Measurements from ENCODE around the gene COL20A1. TPM values are rescaled to one million over a fixed set of nuclear protein-coding genes. Genes with fewer than 3 reads are reported as not detected.
"Not testable (repeated sequence)": the region's sequence is repeated elsewhere in the genome, so short reads cannot be mapped to it uniquely, and the experiment has no call there.

Gene COL20A1
- total RNA-seq, 1 donor from 2014 or later, result 0.25 TPM

- Mint-ChIP-seq H3K9me3 (no peaks in the 10 kb centered on the region), H3K27ac (no peak overlapping the region), H3K4me1 (peaks cover 10% of the 10 kb centered on the region), H3K36me3 (no peaks in the 10 kb centered on the region), H3K27me3 (ENCODE audit: low read depth) (peaks cover 21% of the 10 kb centered on the region), H3K4me3 (no peak overlapping the region)
- TF ChIP-seq, protein P1, sequence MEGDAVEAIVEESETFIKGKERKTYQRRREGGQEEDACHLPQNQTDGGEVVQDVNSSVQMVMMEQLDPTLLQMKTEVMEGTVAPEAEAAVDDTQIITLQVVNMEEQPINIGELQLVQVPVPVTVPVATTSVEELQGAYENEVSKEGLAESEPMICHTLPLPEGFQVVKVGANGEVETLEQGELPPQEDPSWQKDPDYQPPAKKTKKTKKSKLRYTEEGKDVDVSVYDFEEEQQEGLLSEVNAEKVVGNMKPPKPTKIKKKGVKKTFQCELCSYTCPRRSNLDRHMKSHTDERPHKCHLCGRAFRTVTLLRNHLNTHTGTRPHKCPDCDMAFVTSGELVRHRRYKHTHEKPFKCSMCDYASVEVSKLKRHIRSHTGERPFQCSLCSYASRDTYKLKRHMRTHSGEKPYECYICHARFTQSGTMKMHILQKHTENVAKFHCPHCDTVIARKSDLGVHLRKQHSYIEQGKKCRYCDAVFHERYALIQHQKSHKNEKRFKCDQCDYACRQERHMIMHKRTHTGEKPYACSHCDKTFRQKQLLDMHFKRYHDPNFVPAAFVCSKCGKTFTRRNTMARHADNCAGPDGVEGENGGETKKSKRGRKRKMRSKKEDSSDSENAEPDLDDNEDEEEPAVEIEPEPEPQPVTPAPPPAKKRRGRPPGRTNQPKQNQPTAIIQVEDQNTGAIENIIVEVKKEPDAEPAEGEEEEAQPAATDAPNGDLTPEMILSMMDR (IDR thresholded peaks at IDR 0.05; ENCODE audit: unreplicated experiment), result no peak
- DNase-seq (ENCODE audit: low spot score in 2 of 2, unreplicated experiment in 2 of 2), result no peak
Observed at GRCh38 chr20:63379296-63379695, 86.3 kb downstream of the COL20A1 start.

GRCh38 chr20:63379872-63380271, 86.9 kb downstream of the COL20A1 start:
- H3K27ac Mint-ChIP-seq; DNase-seq (ENCODE audit: low spot score in 2 of 2, unreplicated experiment in 2 of 2); H3K36me3 Mint-ChIP-seq; H3K4me3 Mint-ChIP-seq; H3K9me3 Mint-ChIP-seq: not testable (repeated sequence)
- H3K4me1 Mint-ChIP-seq, result peaks cover 10% of the 10 kb centered on the region
- H3K27me3 Mint-ChIP-seq (ENCODE audit: low read depth), result peaks cover 20% of the 10 kb centered on the region

DNA sequence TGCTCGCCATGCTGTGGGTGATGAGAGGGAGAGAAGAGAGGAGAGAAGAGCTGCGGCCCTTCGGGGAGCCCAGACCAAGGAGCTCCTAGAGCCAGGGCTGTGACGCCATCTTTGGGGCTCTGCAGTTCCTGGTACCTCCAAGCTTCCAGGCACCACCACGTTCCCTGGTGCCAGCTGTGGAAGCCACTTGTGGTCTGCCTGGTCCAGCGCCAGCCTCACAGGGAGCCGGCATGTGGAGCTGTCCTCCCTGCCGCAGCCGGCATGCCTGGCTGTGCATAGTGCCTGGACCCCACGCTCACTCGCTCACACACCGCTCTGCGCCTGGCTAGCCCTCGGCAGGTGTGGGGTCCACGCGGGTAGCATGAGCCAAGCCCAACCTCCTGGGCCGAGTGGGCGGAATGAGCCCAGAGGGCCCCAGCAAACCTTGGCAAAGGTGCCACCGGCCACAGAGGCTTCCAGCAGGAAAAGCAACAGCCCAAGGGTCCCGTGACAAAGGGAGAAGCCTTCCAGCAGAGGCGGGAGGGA, 87.4 kb downstream of the COL20A1 start:
- Mint-ChIP-seq H3K36me3 (no peaks in the 10 kb centered on the region), H3K27ac (no peak overlapping the region), H3K4me1 (peaks cover 10% of the 10 kb centered on the region), H3K27me3 (ENCODE audit: low read depth) (peaks cover 21% of the 10 kb centered on the region), H3K9me3 (peaks cover 3% of the 10 kb centered on the region), H3K4me3 (no peak overlapping the region)
- TF ChIP-seq, protein P1 (IDR thresholded peaks at IDR 0.05; ENCODE audit: unreplicated experiment), result no peak
- no peak for DNase-seq (ENCODE audit: low spot score in 2 of 2, unreplicated experiment in 2 of 2)

GRCh38 chr20:63381781-63382431, 88.9 kb downstream of the COL20A1 start:
- Mint-ChIP-seq H3K27me3 (ENCODE audit: low read depth) (peaks cover 18% of the 10 kb centered on the region), H3K36me3 (no peaks in the 10 kb centered on the region), H3K27ac (no peak overlapping the region), H3K9me3 (peaks cover 16% of the 10 kb centered on the region), H3K4me3 (no peak overlapping the region), H3K4me1 (peaks cover 10% of the 10 kb centered on the region)
- TF ChIP-seq, protein P1 (IDR thresholded peaks at IDR 0.05; ENCODE audit: unreplicated experiment), result peak; percentile 97
- peak in 1 of 2 experiments; percentile 79 for DNase-seq (ENCODE audit: low spot score in 2 of 2, unreplicated experiment in 2 of 2)

- DNase-seq (ENCODE audit: low spot score in 2 of 2, unreplicated experiment in 2 of 2), result no peak
- H3K27ac Mint-ChIP-seq, result no peak overlapping the region
- H3K9me3 Mint-ChIP-seq, result peaks cover 22% of the 10 kb centered on the region
- peaks cover 4% of the 10 kb centered on the region for H3K4me1 Mint-ChIP-seq
- H3K4me3 Mint-ChIP-seq, result no peak overlapping the region
- H3K27me3 Mint-ChIP-seq (ENCODE audit: low read depth), result peaks cover 14% of the 10 kb centered on the region
- TF ChIP-seq, protein P1 (IDR thresholded peaks at IDR 0.05; ENCODE audit: unreplicated experiment), result no peak
- H3K36me3 Mint-ChIP-seq, result no peaks in the 10 kb centered on the region
Observed at GRCh38 chr20:63382551-63383300, 89.7 kb downstream of the COL20A1 start.

- TF ChIP-seq, protein P1 (IDR thresholded peaks at IDR 0.05; ENCODE audit: unreplicated experiment), result no peak
- peaks cover 12% of the 10 kb centered on the region for H3K27me3 Mint-ChIP-seq (ENCODE audit: low read depth)
- no peak overlapping the region for H3K4me3 Mint-ChIP-seq
- peaks cover 26% of the 10 kb centered on the region for H3K9me3 Mint-ChIP-seq
- no peak for DNase-seq (ENCODE audit: low spot score in 2 of 2, unreplicated experiment in 2 of 2)
- H3K4me1 Mint-ChIP-seq, result peaks cover under 1% of the 10 kb centered on the region
- no peak overlapping the region for H3K27ac Mint-ChIP-seq
- no peaks in the 10 kb centered on the region for H3K36me3 Mint-ChIP-seq
Observed at GRCh38 chr20:63383556-63383955, 90.6 kb downstream of the COL20A1 start.
